IMR-90 (cell line): ENCODE measurements around the gene IQSEC3. TPM values are rescaled to one million over a fixed set of nuclear protein-coding genes. Genes with fewer than 3 reads are reported as not detected.

Experiments used
- ATAC-seq: fragments of 200-7000 bp; cut with Tn5 transposase; 2 replicates; pipeline ENCODE4 v1.9.1; 2020; ENCODE audit warnings: low read depth, mild to moderate bottlenecking, moderate library complexity
- BruUV-seq: library from RNA; stranded (reverse); fragments of 400-500 nt; replicated peaks from 2 replicates; lab custom pipeline; 2021; lab: Mats Ljungman, UMichigan
- CTCF ChIA-PET: fragments of 300-600 bp; formaldehyde crosslinking; extraction: SDS; loops from one replicate; lab custom pipeline; 2021; ENCODE audit warnings: antibody characterized with exemption; lab: Yijun Ruan, JAX
- POLR2A ChIA-PET: fragments of 300-600 bp; sonication (Branson Sonifier 250); formaldehyde crosslinking; loops from one replicate; lab custom pipeline; 2022; ENCODE audit warnings: antibody characterized with exemption; ENCODE audit not compliant: unreplicated experiment; lab: Charles Lee
- DNase-seq: peaks from one replicate; pipeline ENCODE4 v3.0.0; 2013
- H2AFZ ChIP-seq: replicated peaks from 2 replicates; pipeline ENCODE3; 2013; ENCODE audit warnings: low read length, mild to moderate bottlenecking; ENCODE audit not compliant: poor library complexity
- H2AK5ac ChIP-seq: 2 replicates; pipeline ENCODE4 v1.6.1; 2013; ENCODE audit warnings: low read depth, low read length, inconsistent platforms
- H2AK9ac ChIP-seq: replicated peaks from 2 replicates; pipeline ENCODE3; 2013; ENCODE audit warnings: mild to moderate bottlenecking, low read depth, low read length, moderate library complexity; ENCODE audit not compliant: poor library complexity
- H2BK120ac ChIP-seq: 2 replicates; pipeline ENCODE4 v1.6.1; 2013; ENCODE audit warnings: low read depth, low read length, inconsistent platforms
- H2BK15ac ChIP-seq: 3 replicates; pipeline ENCODE4 v1.6.1; 2013; ENCODE audit warnings: low read depth, low read length, inconsistent platforms
- H2BK20ac ChIP-seq: 2 replicates; pipeline ENCODE4 v1.6.1; 2013; ENCODE audit warnings: low read depth, mild to moderate bottlenecking, inconsistent platforms, low read length, moderate library complexity
- H2BK5ac ChIP-seq: 2 replicates; pipeline ENCODE4 v1.6.1; 2013; ENCODE audit warnings: mild to moderate bottlenecking, low read depth, low read length, inconsistent platforms; ENCODE audit not compliant: poor library complexity, severe bottlenecking
- H3K14ac ChIP-seq: replicated peaks from 2 replicates; pipeline ENCODE4 v1.6.1; 2013; ENCODE audit warnings: low read depth, low read length, inconsistent platforms
- H3K18ac ChIP-seq: 2 replicates; pipeline ENCODE4 v1.6.1; 2013; ENCODE audit warnings: low read depth, low read length, control low read depth
- H3K23ac ChIP-seq: 2 replicates; pipeline ENCODE4 v1.6.1; 2013; ENCODE audit warnings: low read depth, low read length, inconsistent platforms
- H3K27ac ChIP-seq: 2 replicates; pipeline ENCODE4 v1.5.1; 2013; ENCODE audit warnings: mild to moderate bottlenecking, control low read depth, low read length; ENCODE audit not compliant: insufficient read depth
- H3K27me3 ChIP-seq: 2 replicates; pipeline ENCODE4 v1.6.1; 2013; ENCODE audit warnings: low read length; ENCODE audit not compliant: control insufficient read depth, insufficient read depth
- H3K36me3 ChIP-seq: 2 replicates; pipeline ENCODE4 v1.6.1; 2013; ENCODE audit warnings: low read length, mixed read lengths; ENCODE audit not compliant: control insufficient read depth, insufficient read depth
- H3K4ac ChIP-seq: 2 replicates; pipeline ENCODE4 v1.6.1; 2013; ENCODE audit warnings: low read depth, low read length, inconsistent platforms
- H3K4me1 ChIP-seq: 2 replicates; pipeline ENCODE4 v1.6.1; 2013; ENCODE audit warnings: low read length, mixed read lengths; ENCODE audit not compliant: control insufficient read depth, insufficient read depth
- H3K4me2 ChIP-seq: 2 replicates; pipeline ENCODE4 v1.6.1; 2013; ENCODE audit warnings: low read depth, mild to moderate bottlenecking, control low read depth, low read length, moderate library complexity
- H3K4me3 ChIP-seq: 2 replicates; pipeline ENCODE4 v1.5.1; 2013; ENCODE audit warnings: low read depth, mild to moderate bottlenecking, control low read depth, low read length, moderate library complexity; ENCODE audit not compliant: insufficient read depth
- H3K56ac ChIP-seq: 2 replicates; pipeline ENCODE4 v1.6.1; 2013; ENCODE audit warnings: low read length, inconsistent platforms; ENCODE audit not compliant: insufficient read depth; ENCODE audit errors: extremely low read depth
- H3K79me1 ChIP-seq, 2 experiments: 2 replicates each; pipeline ENCODE4 v1.6.1; 2013; ENCODE audit warnings: low read length in 2 of 2, inconsistent platforms in 1 of 2, low read depth in 1 of 2
- H3K9ac ChIP-seq: 2 replicates; pipeline ENCODE4 v1.6.1; 2013; ENCODE audit warnings: low read depth, low read length, control low read depth
- H3K9me1 ChIP-seq: 2 replicates; pipeline ENCODE4 v1.6.1; 2013; ENCODE audit warnings: low read length, inconsistent platforms; ENCODE audit not compliant: insufficient read depth
- H3K9me3 ChIP-seq: 2 replicates; pipeline ENCODE4 v1.6.1; 2013; ENCODE audit warnings: low read length; ENCODE audit not compliant: control insufficient read depth, insufficient read depth
- H4K20me1 ChIP-seq: 2 replicates; pipeline ENCODE4 v1.6.1; 2013; ENCODE audit warnings: low read length, inconsistent platforms; ENCODE audit not compliant: insufficient read depth
- H4K5ac ChIP-seq: 2 replicates; pipeline ENCODE4 v1.6.1; 2013; ENCODE audit warnings: mild to moderate bottlenecking, low read depth, low read length, control low read depth
- H4K8ac ChIP-seq, 2 experiments: 2 replicates each; pipeline ENCODE4 v1.6.1; 2013; ENCODE audit warnings: low read depth in 2 of 2, low read length in 2 of 2, control low read depth in 1 of 2, inconsistent platforms in 1 of 2
- H4K91ac ChIP-seq: 2 replicates; pipeline ENCODE4 v1.6.1; 2013; ENCODE audit warnings: low read depth, low read length, inconsistent platforms; ENCODE audit not compliant: insufficient read depth
- BHLHE40 ChIP-seq: fragments of 150-350 bp; IDR thresholded peaks from 2 replicates; pipeline ENCODE4 v1.6.1; 2016; ENCODE audit warnings: mild to moderate bottlenecking, low read depth, low read length
- CEBPB ChIP-seq: IDR thresholded peaks from 2 replicates; pipeline ENCODE4 v1.6.1; 2012; ENCODE audit warnings: low read depth, low read length, improper control_type of control experiment
- CHD1 ChIP-seq: IDR thresholded peaks from 2 replicates; pipeline ENCODE4 v1.6.1; 2012; ENCODE audit warnings: low read depth, low read length, improper control_type of control experiment
- CTCF ChIP-seq: conservative IDR thresholded peaks from 2 replicates; pipeline ENCODE4 v1.5.1; 2012; ENCODE audit warnings: mild to moderate bottlenecking, low read depth, low read length, improper control_type of control experiment
- FOS ChIP-seq: fragments of 150-350 bp; IDR thresholded peaks from 2 replicates; pipeline ENCODE4 v1.6.1; 2016; ENCODE audit warnings: low read depth, low read length
- MAZ ChIP-seq: IDR thresholded peaks from 2 replicates; pipeline ENCODE4 v1.6.1; 2012; ENCODE audit warnings: low read depth, mild to moderate bottlenecking, low read length, improper control_type of control experiment, moderate library complexity, borderline replicate concordance
- MXI1 ChIP-seq: IDR thresholded peaks from 2 replicates; pipeline ENCODE4 v1.6.1; 2012; ENCODE audit warnings: low read depth, mild to moderate bottlenecking, low read length, moderate library complexity, borderline replicate concordance
- POLR2A ChIP-seq: IDR thresholded peaks from 2 replicates; pipeline ENCODE4 v1.6.1; 2012; ENCODE audit warnings: mild to moderate bottlenecking, low read depth, low read length
- RCOR1 ChIP-seq: IDR thresholded peaks from 2 replicates; pipeline ENCODE4 v1.6.1; 2012; ENCODE audit warnings: mild to moderate bottlenecking, low read length, improper control_type of control experiment; ENCODE audit not compliant: insufficient replicate concordance
- RFX5 ChIP-seq: IDR thresholded peaks from 2 replicates; pipeline ENCODE4 v1.8.0; 2012; ENCODE audit warnings: low read depth, mild to moderate bottlenecking, low read length, moderate library complexity
- SMC3 ChIP-seq: fragments of 150-350 bp; IDR thresholded peaks from 2 replicates; pipeline ENCODE4 v1.6.1; 2016; ENCODE audit warnings: low read depth, mild to moderate bottlenecking, antibody characterized with exemption, low read length, moderate library complexity
- USF2 ChIP-seq: fragments of 150-350 bp; IDR thresholded peaks from 2 replicates; pipeline ENCODE4 v1.6.1; 2017; ENCODE audit warnings: mild to moderate bottlenecking, antibody characterized with exemption, low read length, low read depth
- WGBS, 2 experiments: methylation state at CpG; one replicate each; pipeline versions ENCODE4 v1.1.5 to v1.1.7; 2013; ENCODE audit warnings: missing lambda C conversion rate in 2 of 2; ENCODE audit not compliant: insufficient read length in 1 of 2; ENCODE audit errors: extremely low coverage in 2 of 2; 5-methylcytosine and 5-hydroxymethylcytosine counted together
- dilution Hi-C: fragments of 300-500 bp; cut with HindIII; formaldehyde crosslinking; loops from one replicate; pipeline ENCODE4 v1.14.3; 2018; ENCODE audit warnings: low sequenced_read_pairs; ENCODE audit not compliant: unreplicated experiment
- in situ Hi-C: fragments of 300-500 bp; cut with MboI; formaldehyde crosslinking; loops from 3 replicates; pipeline ENCODE4 v1.14.3; 2019; ENCODE audit warnings: low sequenced_read_pairs, inconsistent platforms, mixed read lengths
- intact Hi-C: fragments of 100-400 bp; cut with micrococcal nuclease; formaldehyde crosslinking; loops from 2 replicates; pipeline ENCODE4 v1.10.0; 2022
- polyA plus RNA-seq, 3 experiments: library from polyadenylated mRNA; depleted of rRNA; stranded (reverse); fragments of >200 nt; gene quantifications; 2 replicates each; pipeline ENCODE4 v1.2.3, GENCODE V29; 2012; ENCODE audit warnings: low replicate concordance in 1 of 3
- total RNA-seq: library from RNA; depleted of rRNA; stranded (reverse); fragments of >200 nt; gene quantifications from 2 replicates; pipeline ENCODE4 v1.2.3, GENCODE V29; 2012
- TF ChIP-seq, protein P1 (sequence below): fragments of 150-350 bp; IDR thresholded peaks from 2 replicates; pipeline ENCODE4 v1.6.1; 2016; ENCODE audit warnings: low read depth, mild to moderate bottlenecking, low read length, moderate library complexity, borderline replicate concordance

Gene IQSEC3
- total and polyA plus RNA-seq, 2 of the 4 experiments (the other 2 are of a cell fraction): 0.10 TPM; not detected in 1

DNA sequence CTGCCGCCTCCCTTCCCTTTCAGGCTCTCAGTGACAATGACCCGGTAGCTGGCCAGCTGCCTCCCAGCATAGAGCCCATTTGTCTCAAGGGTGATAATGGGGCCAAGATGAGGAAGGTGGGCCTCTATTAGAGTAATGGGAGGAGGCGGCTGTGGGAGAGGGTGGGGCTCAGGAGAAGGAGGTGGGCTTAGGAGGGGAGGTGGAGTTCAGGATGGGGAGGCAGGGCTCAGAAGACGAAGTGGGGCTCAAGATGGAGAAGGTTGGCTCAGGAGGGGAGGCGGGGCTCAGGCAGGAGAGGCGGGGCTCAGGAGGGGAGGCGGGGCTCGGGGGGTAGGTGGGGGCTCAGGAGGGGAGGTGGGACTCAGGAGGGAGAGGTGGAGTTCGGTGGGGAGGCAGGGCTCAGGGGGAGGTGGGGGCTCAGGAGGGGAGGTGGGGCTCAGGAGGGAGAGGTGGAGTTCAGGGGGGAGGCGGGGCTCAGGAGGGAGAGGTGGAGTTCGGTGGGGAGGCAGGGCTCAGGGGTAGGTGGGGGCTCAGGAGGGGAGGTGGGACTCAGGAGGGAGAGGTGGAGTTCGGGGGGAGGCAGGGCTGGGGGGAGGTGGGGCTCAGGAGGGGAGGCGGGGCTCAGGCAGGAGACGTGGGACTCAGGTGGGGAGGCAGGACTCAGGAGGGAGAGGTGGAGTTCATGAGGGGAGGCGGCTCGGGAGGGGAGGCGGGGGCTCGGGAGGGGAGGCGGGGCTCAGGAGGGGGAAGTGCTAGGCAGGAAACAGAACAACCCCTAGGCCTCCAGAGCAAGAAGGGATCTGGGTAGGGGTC, 36.8 kb downstream of the IQSEC3 start:
- POLR2A ChIA-PET: no interaction called here
- in situ Hi-C loops (no loop called here), dilution Hi-C loops (no loop called here), intact Hi-C loops (no loop called here)
- H3K9me3 ChIP-seq: no peaks in the 10 kb centered on the region
- no peak overlapping the region for H3K4me2 ChIP-seq
- H3K27ac ChIP-seq: no peak overlapping the region
- no peak overlapping the region for H3K4ac ChIP-seq
- peaks cover 8% of the 10 kb centered on the region for H3K4me1 ChIP-seq
- H4K20me1 ChIP-seq: no peaks in the 10 kb centered on the region
- H3K4me3 ChIP-seq: no peak overlapping the region
- no peak overlapping the region for H2AK5ac ChIP-seq
- H3K79me1 ChIP-seq: no peaks in the 10 kb centered on the region
- H3K23ac ChIP-seq: no peak overlapping the region
- H2BK120ac ChIP-seq: no peak overlapping the region
- H3K9ac ChIP-seq: no peak overlapping the region
- no peak overlapping the region for H3K18ac ChIP-seq
- no TSS peak for BruUV-seq
- H3K9me1 ChIP-seq: no peaks in the 10 kb centered on the region
- no peak overlapping the region for H2AK9ac ChIP-seq
- H3K56ac ChIP-seq: no peak overlapping the region
- no peak overlapping the region for H3K14ac ChIP-seq
- H3K36me3 ChIP-seq: no peaks in the 10 kb centered on the region
- CTCF ChIA-PET: no interaction called here
- ATAC-seq (no peak), DNase-seq (no peak)
- H2AFZ ChIP-seq: no peak overlapping the region
- no CpG with 5 or more reads among the region's 19 CpGs for WGBS, 2 experiments
- no peak overlapping the region for H2BK20ac ChIP-seq
- no peak overlapping the region for H4K5ac ChIP-seq
- no peak overlapping the region for H2BK5ac ChIP-seq
- TF ChIP-seq SMC3 (no peak), MXI1 (no peak), MAZ (no peak), RCOR1 (no peak), CTCF (no peak), BHLHE40 (no peak), POLR2A (no peak), USF2 (no peak), CHD1 (no peak), FOS (no peak), CEBPB (no peak), RFX5 (no peak)
- TF ChIP-seq, protein P1, sequence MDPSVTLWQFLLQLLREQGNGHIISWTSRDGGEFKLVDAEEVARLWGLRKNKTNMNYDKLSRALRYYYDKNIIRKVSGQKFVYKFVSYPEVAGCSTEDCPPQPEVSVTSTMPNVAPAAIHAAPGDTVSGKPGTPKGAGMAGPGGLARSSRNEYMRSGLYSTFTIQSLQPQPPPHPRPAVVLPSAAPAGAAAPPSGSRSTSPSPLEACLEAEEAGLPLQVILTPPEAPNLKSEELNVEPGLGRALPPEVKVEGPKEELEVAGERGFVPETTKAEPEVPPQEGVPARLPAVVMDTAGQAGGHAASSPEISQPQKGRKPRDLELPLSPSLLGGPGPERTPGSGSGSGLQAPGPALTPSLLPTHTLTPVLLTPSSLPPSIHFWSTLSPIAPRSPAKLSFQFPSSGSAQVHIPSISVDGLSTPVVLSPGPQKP: no peak
- no peak overlapping the region for H4K91ac ChIP-seq
- H4K8ac ChIP-seq: no peak overlapping the region
- H2BK15ac ChIP-seq: no peak overlapping the region
- H3K27me3 ChIP-seq: peaks cover 24% of the 10 kb centered on the region
